Activated CD4-positive, alpha-beta memory T cell treated with anti-CD3 and anti-CD28 coated beads for 36 hours (primary cell): ENCODE measurements around the gene CHP1. TPM values are rescaled to one million over a fixed set of nuclear protein-coding genes. Genes with fewer than 3 reads are reported as not detected.
"Not testable (repeated sequence)": the region's sequence is repeated elsewhere in the genome, so short reads cannot be mapped to it uniquely, and the experiment has no call there.

Source experiments
- CTCF ChIA-PET: fragments of 350-600 bp; sonication (Branson Sonifier 250); formaldehyde crosslinking; loops from one replicate; lab custom pipeline; 2021; ENCODE audit warnings: antibody characterized with exemption, inconsistent platforms; lab: Charles Lee
- POLR2A ChIA-PET: fragments of 350-600 bp; sonication (Branson Sonifier 250); formaldehyde crosslinking; loops from one replicate; lab custom pipeline; 2021; ENCODE audit warnings: antibody characterized with exemption; lab: Charles Lee
- DNase-seq: peaks from one replicate; pipeline ENCODE4 v3.0.0-alpha.2; 2020
- H3K27ac Mint-ChIP-seq: one replicate; pipeline ENCODE4 v1.8.0; 2021; ENCODE audit warnings: mixed read lengths
- H3K27me3 Mint-ChIP-seq: one replicate; pipeline ENCODE4 v1.8.0; 2021; ENCODE audit warnings: mixed read lengths
- H3K36me3 Mint-ChIP-seq: one replicate; pipeline ENCODE4 v1.8.0; 2021; ENCODE audit warnings: mixed read lengths
- H3K4me1 Mint-ChIP-seq: one replicate; pipeline ENCODE4 v1.8.0; 2021; ENCODE audit warnings: low read depth, mixed read lengths
- H3K4me3 Mint-ChIP-seq: one replicate; pipeline ENCODE4 v1.8.0; 2021; ENCODE audit warnings: mild to moderate bottlenecking, mixed read lengths
- H3K9me3 Mint-ChIP-seq: one replicate; pipeline ENCODE4 v1.8.0; 2021; ENCODE audit warnings: mixed read lengths
- intact Hi-C: fragments of 100-400 bp; cut with micrococcal nuclease; formaldehyde crosslinking; loops from one replicate; pipeline ENCODE4 v1.15.1; 2023
- total RNA-seq, 2 experiments: library from RNA; stranded (reverse); gene quantifications; one replicate each; pipeline ENCODE4 v1.2.3, GENCODE V29; 2021

CHP1 gene
- total RNA-seq, 2 experiments from 2014 or later = 46.3 to 48.7 TPM

DNA sequence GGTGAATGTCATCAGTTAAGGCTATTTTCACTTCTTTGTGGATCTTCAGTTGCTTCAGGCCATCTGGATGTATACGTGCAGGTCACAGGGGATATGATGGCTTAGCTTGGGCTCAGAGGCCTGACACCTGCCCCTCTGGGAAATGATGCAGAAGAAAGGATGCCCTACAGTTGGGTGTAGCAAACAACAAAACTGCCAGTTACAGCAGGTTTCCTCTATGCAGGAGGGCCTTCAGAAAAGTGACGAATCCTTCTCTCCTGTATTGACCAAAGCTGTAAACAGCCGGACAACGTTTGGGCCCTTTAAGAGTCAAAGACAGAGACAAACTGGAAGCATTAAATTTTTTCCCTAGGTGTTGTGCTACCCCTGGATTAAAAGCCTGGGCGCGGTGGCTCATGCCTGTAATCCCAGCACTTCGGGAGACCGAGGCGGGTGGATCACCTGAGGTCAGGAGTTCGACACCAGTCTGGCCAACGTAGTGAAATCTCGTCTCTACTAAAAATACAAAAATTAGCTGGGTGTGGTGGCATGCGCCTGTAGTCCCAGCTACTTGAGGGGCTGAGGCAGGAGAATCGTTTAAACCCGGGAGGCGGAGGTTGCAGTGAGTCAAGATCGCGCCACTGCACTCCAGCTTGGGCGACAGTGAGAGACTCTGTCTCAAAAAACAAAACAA is 52.0 kb downstream of the CHP1 start:
- Mint-ChIP-seq H3K36me3 (peaks cover 44% of the 10 kb centered on the region), H3K4me3 (peak overlapping the region; percentile 98), H3K4me1 (peaks cover 44% of the 10 kb centered on the region), H3K27ac (peak overlapping the region; percentile 92)
- not testable (repeated sequence) for H3K27me3 Mint-ChIP-seq, DNase-seq, H3K9me3 Mint-ChIP-seq
- intact Hi-C loops = loop anchor here (1.0 to 5.0 kb wide), 5 partner anchors 49 to 716 kb away; partner anchors contain the start of genes CCDC32, CHP1, DNAJC17 and EXD1
- ChIA-PET POLR2A (interaction anchor here (0.7 to 1.8 kb wide), 4 partner anchors 20 to 377 kb away, joined by 3 to 13 read pairs (median 4); partner anchors contain the start of genes CHP1, EXD1, MGA and NUSAP1), CTCF (interaction anchor here (0.8 to 1.7 kb wide), 3 partner anchors 52 to 425 kb away, joined by 3 to 4 read pairs (median 3); partner anchors contain the start of genes CHP1 and EXD1)

DNA sequence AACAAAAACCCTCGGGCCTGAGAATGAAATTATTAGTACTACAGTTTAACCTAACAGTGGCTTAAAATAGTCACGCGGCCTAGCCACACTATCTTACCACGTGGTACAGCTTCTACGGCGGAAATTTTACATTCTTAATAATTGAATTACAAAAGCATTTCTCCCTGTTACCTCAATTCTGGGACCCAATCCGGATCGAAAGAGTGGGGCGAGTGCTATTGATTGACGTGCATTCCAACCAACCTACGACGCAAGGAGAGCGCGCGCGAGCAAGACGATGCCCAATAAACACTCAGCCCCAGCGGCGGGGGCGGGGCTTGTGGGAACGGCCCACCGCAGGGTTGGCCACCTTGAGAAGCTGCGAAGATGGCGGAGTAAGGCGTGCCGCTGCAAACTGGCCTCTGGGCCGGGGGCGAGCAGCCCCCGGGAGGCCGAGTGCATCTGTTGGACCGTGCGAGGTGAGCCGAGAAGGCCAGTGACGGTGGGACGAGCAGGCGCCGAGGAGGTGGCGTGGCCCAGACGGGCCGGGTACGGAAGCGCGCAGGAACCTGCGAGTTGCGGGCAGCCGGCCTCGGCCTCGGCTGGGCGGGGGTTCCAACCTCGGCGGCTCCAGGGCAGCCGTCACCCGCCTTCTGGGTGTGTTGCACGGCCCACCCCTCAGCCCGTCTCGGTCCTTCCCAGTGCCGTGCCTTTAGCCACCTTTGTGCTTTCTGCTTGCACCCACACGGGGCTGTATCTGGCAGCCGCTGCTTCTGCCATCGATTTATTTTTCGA is 52.8 kb downstream of the CHP1 start:
- Mint-ChIP-seq H3K9me3 (no peaks in the 10 kb centered on the region), H3K36me3 (peaks cover 51% of the 10 kb centered on the region), H3K4me3 (peak overlapping the region; percentile 98), H3K27me3 (peaks cover 2% of the 10 kb centered on the region), H3K27ac (peak overlapping the region; percentile 92), H3K4me1 (peaks cover 51% of the 10 kb centered on the region)
- POLR2A ChIA-PET = interaction anchor here (0.7 to 1.8 kb wide), 4 partner anchors 19 to 376 kb away, joined by 3 to 13 read pairs (median 4); partner anchors contain the start of genes CHP1, EXD1, MGA and NUSAP1
- CTCF ChIA-PET = interaction anchor here (0.8 to 1.6 kb wide), 2 partner anchors 53 to 426 kb away, joined by 3 read pairs; partner anchors contain the start of gene CHP1
- intact Hi-C loops = loop anchor here (1.0 to 5.0 kb wide), 6 partner anchors 48 to 717 kb away; partner anchors contain the start of genes CCDC32, CHP1, DNAJC17 and EXD1
- DNase-seq = peak; percentile 98

DNA sequence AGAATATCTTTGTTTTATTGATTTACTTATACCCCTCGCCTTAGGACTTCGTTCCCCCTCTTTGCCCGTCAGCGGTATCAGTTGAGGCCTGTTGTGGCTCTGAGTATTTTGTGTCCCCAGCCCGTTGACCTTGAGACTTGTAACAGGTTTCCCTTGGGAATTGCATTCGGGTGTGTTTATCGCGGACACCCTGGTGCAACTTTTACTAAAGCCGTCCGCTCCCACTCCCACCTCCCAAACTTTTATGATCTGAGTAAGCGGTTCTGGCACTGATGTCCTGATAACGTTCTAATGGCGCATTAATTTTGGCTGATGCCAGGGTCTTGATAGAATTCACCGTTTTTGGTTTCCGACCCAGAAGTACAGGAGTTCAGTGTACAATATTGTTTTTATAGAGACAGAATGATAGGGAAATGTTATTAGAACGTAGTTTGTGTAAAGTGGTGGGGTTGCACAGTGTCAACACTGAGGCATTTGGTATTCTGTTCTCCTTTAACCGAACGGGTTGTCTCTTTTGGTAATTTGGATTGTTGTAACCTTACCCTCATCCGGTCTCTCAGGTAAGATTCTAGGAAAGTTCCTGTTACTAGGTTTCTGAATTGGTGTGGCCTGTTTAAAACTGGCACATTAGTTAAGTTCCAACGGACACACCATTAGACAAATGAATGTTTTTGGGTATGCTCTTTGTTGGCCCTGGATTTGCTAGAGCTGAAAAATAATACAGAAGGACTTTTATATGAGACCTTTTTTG is 53.5 kb downstream of the CHP1 start:
- peaks cover 2% of the 10 kb centered on the region for H3K27me3 Mint-ChIP-seq
- H3K36me3 Mint-ChIP-seq = peaks cover 46% of the 10 kb centered on the region

DNA sequence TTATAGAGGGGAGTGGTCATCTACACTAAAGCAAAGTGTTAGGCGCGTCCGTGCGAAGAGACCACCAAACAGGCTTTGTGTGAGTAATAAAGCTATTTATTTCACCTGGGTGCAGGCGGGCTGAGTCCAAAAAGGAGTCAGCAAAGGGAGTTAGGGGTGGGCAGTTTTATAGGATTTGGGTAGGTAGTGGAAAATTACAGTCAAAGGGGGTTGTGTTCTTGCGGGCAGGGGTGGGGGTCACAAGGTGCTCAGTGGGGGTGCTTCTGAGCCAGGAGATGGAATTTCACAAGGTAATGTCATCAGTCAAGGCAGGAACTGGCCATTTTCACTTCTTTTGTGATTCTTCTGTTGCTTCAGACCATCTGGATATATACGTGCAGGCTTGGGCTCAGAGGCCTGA is 54.2 kb downstream of the CHP1 start:
- peak; percentile 21 for DNase-seq
- Mint-ChIP-seq H3K9me3 (no peaks in the 10 kb centered on the region), H3K27me3 (peaks cover 2% of the 10 kb centered on the region), H3K27ac (peak overlapping the region; percentile 92), H3K4me1 (peaks cover 51% of the 10 kb centered on the region), H3K36me3 (peaks cover 45% of the 10 kb centered on the region), H3K4me3 (peak overlapping the region; percentile 98)
- CTCF ChIA-PET = interaction anchor here (1.0 kb wide), 2 partner anchors 356 to 391 kb away, joined by 3 read pairs; partner anchors contain the start of genes DLL4 and VPS18
- POLR2A ChIA-PET = interaction anchor here (1.8 kb wide), 1 partner anchor 47 kb away, joined by 9 read pairs; the partner anchor contains the start of genes NUSAP1 and OIP5
- intact Hi-C loops = loop anchor here (2.0 kb wide), 1 partner anchor 118 kb away; the partner anchor contains the start of gene NDUFAF1

More for the DNA sequence above, 53.5 kb downstream of the CHP1 start:
- H3K27ac Mint-ChIP-seq = peak overlapping the region; percentile 92
- peaks cover 51% of the 10 kb centered on the region for H3K4me1 Mint-ChIP-seq
- DNase-seq = no peak
- peak overlapping the region; percentile 98 for H3K4me3 Mint-ChIP-seq
- intact Hi-C loops = loop anchor here (2.0 to 5.0 kb wide), 2 partner anchors 118 to 717 kb away; partner anchors contain the start of genes CCDC32, NDUFAF1 and RPUSD2
- POLR2A ChIA-PET = interaction anchor here (1.2 to 1.8 kb wide), 4 partner anchors 19 to 54 kb away, joined by 3 to 13 read pairs (median 8); partner anchors contain the start of genes CHP1, EXD1, NUSAP1 and OIP5
- no peaks in the 10 kb centered on the region for H3K9me3 Mint-ChIP-seq
- CTCF ChIA-PET = interaction anchor here (1.0 to 1.6 kb wide), 3 partner anchors 356 to 427 kb away, joined by 3 read pairs; partner anchors contain the start of genes DLL4 and VPS18

DNA sequence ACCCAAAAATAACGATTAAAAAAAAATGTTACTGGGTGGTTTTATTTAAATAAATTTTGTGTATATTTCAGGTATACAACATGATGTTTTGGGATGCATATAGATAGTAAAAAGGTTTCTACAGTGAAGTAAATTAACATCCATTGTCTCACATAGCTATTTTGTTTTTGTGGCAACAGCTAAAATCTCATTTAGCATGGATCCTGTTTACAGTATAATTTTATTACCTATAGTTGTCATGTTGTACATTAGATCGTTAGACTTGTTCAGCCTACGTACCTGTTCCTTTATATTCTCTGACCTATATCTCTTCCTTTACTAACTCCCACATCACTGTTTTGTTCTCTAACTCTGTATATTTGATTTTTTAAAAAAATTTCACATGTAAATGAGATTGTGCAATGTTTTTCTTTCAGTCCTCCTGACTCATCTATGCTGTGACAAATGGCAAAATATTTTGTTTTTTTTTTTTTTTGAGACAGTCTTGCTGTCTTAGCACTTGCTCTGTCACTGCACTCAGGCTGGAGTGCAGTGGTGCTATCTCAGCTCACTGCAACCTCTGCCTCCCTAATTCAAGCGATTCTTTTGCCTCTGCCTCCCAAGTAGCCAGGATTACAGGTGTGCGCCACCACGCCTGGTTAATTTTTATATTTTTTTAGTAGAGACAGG is 55.7 kb downstream of the CHP1 start:
- Mint-ChIP-seq H3K9me3 (no peaks in the 10 kb centered on the region), H3K4me1 (peaks cover 56% of the 10 kb centered on the region), H3K27ac (peak overlapping the region; percentile 49), H3K4me3 (no peak overlapping the region), H3K36me3 (peaks cover 49% of the 10 kb centered on the region), H3K27me3 (peaks cover 2% of the 10 kb centered on the region)
- intact Hi-C loops = loop anchor here (2.0 kb wide), 1 partner anchor 334 kb away; the partner anchor contains the start of gene CHAC1
- DNase-seq = no peak
- ChIA-PET CTCF (interaction anchor here (1.3 kb wide), 1 partner anchor 46 kb away, joined by 4 read pairs; the partner anchor contains the start of genes NUSAP1 and OIP5), POLR2A (interaction anchor here (1.8 kb wide), 1 partner anchor 46 kb away, joined by 9 read pairs; the partner anchor contains the start of genes NUSAP1 and OIP5)

DNA sequence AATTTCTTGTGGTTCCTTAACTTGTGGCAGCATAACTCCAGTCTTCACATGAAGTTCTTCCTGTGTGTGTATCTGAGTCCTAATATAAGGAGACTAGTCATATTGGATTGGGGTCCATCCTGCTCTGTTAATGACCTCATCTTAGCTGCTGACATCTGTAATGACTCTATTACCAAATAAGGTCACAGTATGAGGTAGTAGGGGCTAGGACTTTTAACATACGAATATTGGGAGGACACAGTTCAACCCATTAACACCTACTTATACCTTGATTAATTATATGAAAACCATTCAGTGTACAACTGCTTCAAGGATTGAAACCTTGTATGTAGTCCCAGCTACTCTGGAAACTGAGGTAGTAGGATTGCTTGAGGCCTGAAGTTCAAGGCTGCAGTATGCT is 57.4 kb downstream of the CHP1 start:
- H3K4me1 Mint-ChIP-seq = peaks cover 45% of the 10 kb centered on the region
- no peaks in the 10 kb centered on the region for H3K9me3 Mint-ChIP-seq
- peaks cover 2% of the 10 kb centered on the region for H3K27me3 Mint-ChIP-seq
- POLR2A ChIA-PET = no interaction called here
- no peak overlapping the region for H3K4me3 Mint-ChIP-seq
- H3K36me3 Mint-ChIP-seq = peaks cover 51% of the 10 kb centered on the region
- peak overlapping the region; percentile 40 for H3K27ac Mint-ChIP-seq
- intact Hi-C loops = no loop called here
- CTCF ChIA-PET = interaction anchor here (1.3 kb wide), 1 partner anchor 21 kb away, joined by 3 read pairs; no protein-coding TSS in a partner anchor
- DNase-seq = no peak

DNA sequence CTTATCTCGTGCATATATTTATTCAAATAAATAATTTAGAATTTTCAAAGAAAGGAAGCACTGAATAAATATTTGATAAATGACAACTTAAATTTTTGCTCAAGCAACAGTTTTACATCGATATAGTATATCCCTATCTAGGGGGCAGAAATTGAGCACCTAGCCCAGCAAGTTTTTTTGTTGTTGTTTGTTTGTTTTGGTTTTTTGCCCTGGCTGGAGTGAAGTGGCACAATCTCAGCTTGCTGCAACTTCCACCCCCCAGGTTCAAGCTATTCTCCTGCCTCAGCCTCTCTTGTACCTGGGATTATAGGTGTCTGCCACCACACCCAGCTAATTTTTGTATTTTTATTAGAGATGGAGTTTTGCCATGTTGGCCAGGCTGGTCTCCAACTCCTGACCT is 58.9 kb downstream of the CHP1 start:
- Mint-ChIP-seq H3K9me3 (no peaks in the 10 kb centered on the region), H3K4me3 (no peak overlapping the region), H3K4me1 (peaks cover 43% of the 10 kb centered on the region), H3K36me3 (peaks cover 47% of the 10 kb centered on the region), H3K27me3 (no peaks in the 10 kb centered on the region), H3K27ac (no peak overlapping the region)
- POLR2A ChIA-PET = no interaction called here
- intact Hi-C loops = no loop called here
- DNase-seq = no peak
- CTCF ChIA-PET = interaction anchor here (1.2 kb wide), 1 partner anchor 41 kb away, joined by 3 read pairs; no protein-coding TSS in a partner anchor

DNA sequence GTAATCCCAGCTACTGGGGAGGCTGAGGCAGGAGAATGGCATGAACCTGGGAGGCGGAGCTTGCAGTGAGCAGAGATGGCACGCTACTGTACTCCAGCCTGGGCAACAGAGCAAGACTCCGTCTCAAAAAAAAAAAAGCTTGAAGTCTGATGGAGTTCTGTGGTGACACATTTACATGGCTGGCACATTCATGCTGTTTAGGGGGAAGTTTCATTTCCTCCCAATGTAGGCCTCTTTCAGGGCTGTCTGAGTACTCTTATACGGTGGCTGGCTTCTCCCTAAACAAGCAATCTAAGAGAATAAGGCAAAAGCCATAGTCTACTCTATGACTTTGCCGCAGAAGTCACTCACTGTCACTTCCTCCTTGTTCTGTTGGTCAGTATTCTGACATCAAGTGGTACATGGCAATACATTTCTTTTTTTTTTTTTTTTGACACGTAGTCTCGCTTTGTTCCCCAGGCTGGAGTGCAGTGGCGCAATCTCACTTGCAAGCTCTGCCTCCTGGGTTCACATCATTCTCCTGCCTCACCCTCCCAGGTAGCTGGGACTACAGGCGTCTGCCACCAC is 60.1 kb downstream of the CHP1 start:
- Mint-ChIP-seq H3K27ac (peak overlapping the region; percentile 23), H3K4me3 (no peak overlapping the region), H3K27me3 (no peaks in the 10 kb centered on the region), H3K9me3 (no peaks in the 10 kb centered on the region), H3K36me3 (peaks cover 42% of the 10 kb centered on the region), H3K4me1 (peaks cover 32% of the 10 kb centered on the region)
- intact Hi-C loops = no loop called here
- POLR2A ChIA-PET = interaction anchor here (0.5 kb wide), 1 partner anchor 191 kb away, joined by 6 read pairs; no protein-coding TSS in a partner anchor
- CTCF ChIA-PET = interaction anchor here (0.6 to 1.2 kb wide), 3 partner anchors 40 to 49 kb away, joined by 3 to 6 read pairs (median 3); partner anchors contain the start of genes NUSAP1 and OIP5
- no peak for DNase-seq

DNA sequence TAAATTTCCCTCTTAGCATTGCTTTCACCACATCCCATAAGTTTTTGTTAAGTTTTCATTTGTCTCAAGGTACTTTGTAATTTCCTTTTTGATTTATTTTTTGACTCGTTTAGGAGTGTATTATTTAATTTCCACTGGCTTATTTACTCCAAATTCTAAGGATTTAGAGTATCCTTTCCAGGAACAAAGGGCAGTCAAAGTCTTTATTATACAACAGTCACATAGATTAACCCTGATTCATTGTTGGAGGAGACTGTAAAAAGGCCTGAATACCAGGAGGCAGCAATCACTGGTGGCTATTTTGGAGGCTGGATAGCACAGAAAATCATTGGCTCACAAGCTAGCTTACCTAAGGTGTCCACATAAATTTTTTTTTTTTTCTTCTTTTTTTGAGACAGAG is 61.5 kb downstream of the CHP1 start:
- Mint-ChIP-seq H3K36me3 (peaks cover 28% of the 10 kb centered on the region), H3K27ac (no peak overlapping the region), H3K9me3 (no peaks in the 10 kb centered on the region), H3K4me3 (no peak overlapping the region), H3K27me3 (no peaks in the 10 kb centered on the region), H3K4me1 (peaks cover 19% of the 10 kb centered on the region)
- DNase-seq = no peak
- intact Hi-C loops = no loop called here
- ChIA-PET CTCF (no interaction called here), POLR2A (no interaction called here)

DNA sequence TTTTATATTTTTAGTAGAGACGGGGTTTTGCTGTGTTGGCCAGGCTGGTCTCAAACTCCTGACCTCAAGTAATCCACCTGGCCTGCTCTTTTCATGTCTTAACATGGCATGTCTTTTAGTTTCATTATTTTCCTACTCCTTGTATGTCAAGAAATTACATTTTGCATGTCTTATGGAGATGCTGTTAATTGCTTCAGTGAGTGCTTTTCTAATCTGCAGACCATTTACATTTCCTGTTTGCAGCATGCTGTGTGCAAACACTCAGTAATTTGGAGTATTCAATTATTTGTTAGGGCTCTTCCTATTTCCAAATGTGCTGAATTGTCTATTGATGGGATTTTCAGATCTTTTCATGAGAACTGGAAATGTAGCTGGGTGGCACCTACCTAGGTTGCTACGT is 70.1 kb downstream of the CHP1 start:
- intact Hi-C loops, H3K4me3 Mint-ChIP-seq, H3K27me3 Mint-ChIP-seq, H3K27ac Mint-ChIP-seq, CTCF ChIA-PET, DNase-seq, POLR2A ChIA-PET, H3K9me3 Mint-ChIP-seq: not testable (repeated sequence)
- Mint-ChIP-seq H3K4me1 (peaks cover 11% of the 10 kb centered on the region), H3K36me3 (peaks cover 22% of the 10 kb centered on the region)
